ENCODE results near the gene DYDC1.
A peak's percentile ranks its signal among the peaks of the same experiment; 100 is the strongest.

Gene DYDC1

GRCh38 chr10:80289451-80290287 lies 66.9 kb downstream of the DYDC1 start, which contains the start of gene MAT1A:
Gene MAT1A (minus strand): TSS chr10:80289658. CDS start chr10:80289423, 235 bp downstream.
- Histone ChIP-seq H4K20me1 (ENCODE audit: insufficient read depth, low read length, poor library complexity, severe bottlenecking) (no peaks in the 10 kb centered on the region), H2AFZ (ENCODE audit: low read length) (peak within 1 kb of the TSS; percentile 100), H3F3A (ENCODE audit: low read depth) (no peaks in the 10 kb centered on the region), H3K79me2 (ENCODE audit: insufficient read depth, low read length) (no peaks in the 10 kb centered on the region), H3K36me3 (ENCODE audit: insufficient read depth, low read length) (no peaks in the 10 kb centered on the region), H3K4me3 (ENCODE audit: low read length, poor library complexity, severe bottlenecking) (peak within 1 kb of the TSS; percentile 69), H3K27me3 (ENCODE audit: insufficient read depth, low read length, poor library complexity, severe bottlenecking) (no peaks in the 10 kb centered on the region), H3K4me2 (ENCODE audit: low read depth, low read length, poor library complexity, severe bottlenecking) (peak within 1 kb of the TSS; percentile 76), H3K9ac (ENCODE audit: low read depth, low read length, poor library complexity, severe bottlenecking) (peak within 1 kb of the TSS; percentile 56), H3K9me3 (ENCODE audit: insufficient read depth, low read depth, low read length) (no peaks in the 10 kb centered on the region), H3K9me2 (replicated peaks; ENCODE audit: low read depth, low read length) (no peaks in the 10 kb centered on the region), H3K4me1 (ENCODE audit: insufficient read depth, low read length, poor library complexity, severe bottlenecking) (peaks cover 13% of the 10 kb centered on the region)
- TF ChIP-seq EZH2phosphoT487 (IDR thresholded peaks at IDR 0.05; ENCODE audit: borderline replicate concordance) (no peak), CTCF (conservative IDR thresholded peaks at IDR 0.05; ENCODE audit: low read length) (peak; percentile 29)

GRCh38 chr10:80288849-80289248 lies 67.7 kb downstream of the DYDC1 start:
- Histone ChIP-seq H2AFZ (ENCODE audit: low read length) (0 out of 2 replicates have a peak overlapping the region, but pooled peaks have one; percentile 100), H3K4me3 (ENCODE audit: low read length, poor library complexity, severe bottlenecking) (peak overlapping the region; percentile 69), H3F3A (ENCODE audit: low read depth) (no peaks in the 10 kb centered on the region), H3K79me2 (ENCODE audit: insufficient read depth, low read length) (no peaks in the 10 kb centered on the region), H4K20me1 (ENCODE audit: insufficient read depth, low read length, poor library complexity, severe bottlenecking) (no peaks in the 10 kb centered on the region), H3K36me3 (ENCODE audit: insufficient read depth, low read length) (no peaks in the 10 kb centered on the region), H3K4me1 (ENCODE audit: insufficient read depth, low read length, poor library complexity, severe bottlenecking) (peaks cover 13% of the 10 kb centered on the region), H3K9ac (ENCODE audit: low read depth, low read length, poor library complexity, severe bottlenecking) (peak overlapping the region; percentile 56), H3K27me3 (ENCODE audit: insufficient read depth, low read length, poor library complexity, severe bottlenecking) (no peaks in the 10 kb centered on the region), H3K9me2 (replicated peaks; ENCODE audit: low read depth, low read length) (no peaks in the 10 kb centered on the region), H3K4me2 (ENCODE audit: low read depth, low read length, poor library complexity, severe bottlenecking) (peak overlapping the region; percentile 76), H3K9me3 (ENCODE audit: insufficient read depth, low read depth, low read length) (no peaks in the 10 kb centered on the region)
- TF ChIP-seq CTCF (conservative IDR thresholded peaks at IDR 0.05; ENCODE audit: low read length) (no peak), EZH2phosphoT487 (IDR thresholded peaks at IDR 0.05; ENCODE audit: borderline replicate concordance) (no peak)

Measured in Loucy (cell line).